K562 (cell line): ENCODE data around the gene AP3B1.

Experiments used
- CREB1 ChIP-seq, 2 experiments: sonication (generic) in 1 of 2; formaldehyde crosslinking in 1 of 2; IDR thresholded peaks; 2 replicates each; pipeline versions ENCODE4 v1.6.1 to v1.8.0; 2012 to 2022; ENCODE audit warnings: inconsistent platforms in 1 of 2, mild to moderate bottlenecking in 1 of 2, missing genetic modification reagents in 1 of 2, moderate library complexity in 1 of 2
- TSHZ1 ChIP-seq: fragments of 250-450 bp; sonication (Bioruptor Pico); IDR thresholded peaks from 2 replicates; pipeline ENCODE4 v1.4.0; 2020; ENCODE audit warnings: mild to moderate bottlenecking, moderate library complexity
- TF ChIP-seq, protein P1 (sequence below), 3 experiments: IDR thresholded peaks in 2 of 3; conservative IDR thresholded peaks in 1 of 3; 2 replicates each; pipeline ENCODE4 v1.5.1; 2011 to 2012; ENCODE audit warnings: low read length in 3 of 3, mild to moderate bottlenecking in 3 of 3, control low read depth in 2 of 3, improper control_type of control experiment in 1 of 3, inconsistent platforms in 1 of 3, low read depth in 1 of 3, mixed read lengths in 1 of 3, moderate library complexity in 1 of 3; ENCODE audit not compliant: insufficient read depth in 2 of 3
- TF ChIP-seq, protein P2 (sequence below): sonication (generic); formaldehyde crosslinking; IDR thresholded peaks from 2 replicates; pipeline ENCODE4 v1.8.0; 2022; ENCODE audit warnings: mild to moderate bottlenecking, missing genetic modification reagents

DNA sequence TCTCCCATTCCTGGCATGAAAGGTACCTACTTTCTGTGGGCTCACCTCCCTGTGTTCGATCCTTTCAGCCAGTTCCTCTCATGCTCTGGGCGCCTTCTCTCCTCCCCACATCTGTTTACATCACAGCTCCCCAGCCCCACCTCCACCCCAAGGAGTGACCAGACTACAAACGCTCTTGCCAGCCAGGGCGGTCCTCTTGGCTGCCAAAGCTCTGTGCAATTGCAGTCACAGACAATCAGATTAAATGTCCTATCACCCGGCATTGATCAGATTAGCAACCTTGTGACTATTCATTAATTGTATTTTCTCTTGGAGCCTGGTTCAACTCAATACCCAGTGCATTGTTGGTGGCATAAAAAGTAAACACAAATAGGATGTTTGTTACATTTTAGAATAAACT, 307.2 kb downstream of the AP3B1 start:
- TF ChIP-seq TSHZ1 (CRISPR knock-in tag) (no peak), CREB1 (IDR thresholded peaks at IDR 0.05) (no peak), CREB1 (CRISPR knock-in tag; IDR thresholded peaks at IDR 0.05) (no peak)
- TF ChIP-seq, protein P1, sequence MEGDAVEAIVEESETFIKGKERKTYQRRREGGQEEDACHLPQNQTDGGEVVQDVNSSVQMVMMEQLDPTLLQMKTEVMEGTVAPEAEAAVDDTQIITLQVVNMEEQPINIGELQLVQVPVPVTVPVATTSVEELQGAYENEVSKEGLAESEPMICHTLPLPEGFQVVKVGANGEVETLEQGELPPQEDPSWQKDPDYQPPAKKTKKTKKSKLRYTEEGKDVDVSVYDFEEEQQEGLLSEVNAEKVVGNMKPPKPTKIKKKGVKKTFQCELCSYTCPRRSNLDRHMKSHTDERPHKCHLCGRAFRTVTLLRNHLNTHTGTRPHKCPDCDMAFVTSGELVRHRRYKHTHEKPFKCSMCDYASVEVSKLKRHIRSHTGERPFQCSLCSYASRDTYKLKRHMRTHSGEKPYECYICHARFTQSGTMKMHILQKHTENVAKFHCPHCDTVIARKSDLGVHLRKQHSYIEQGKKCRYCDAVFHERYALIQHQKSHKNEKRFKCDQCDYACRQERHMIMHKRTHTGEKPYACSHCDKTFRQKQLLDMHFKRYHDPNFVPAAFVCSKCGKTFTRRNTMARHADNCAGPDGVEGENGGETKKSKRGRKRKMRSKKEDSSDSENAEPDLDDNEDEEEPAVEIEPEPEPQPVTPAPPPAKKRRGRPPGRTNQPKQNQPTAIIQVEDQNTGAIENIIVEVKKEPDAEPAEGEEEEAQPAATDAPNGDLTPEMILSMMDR (IDR thresholded peaks at IDR 0.05 in 2 of 3, conservative IDR thresholded peaks at IDR 0.05 in 1 of 3; ENCODE audit: insufficient read depth in 2 of 3, low read depth in 1 of 3, low read length in 3 of 3): no peak
- TF ChIP-seq, protein P2, sequence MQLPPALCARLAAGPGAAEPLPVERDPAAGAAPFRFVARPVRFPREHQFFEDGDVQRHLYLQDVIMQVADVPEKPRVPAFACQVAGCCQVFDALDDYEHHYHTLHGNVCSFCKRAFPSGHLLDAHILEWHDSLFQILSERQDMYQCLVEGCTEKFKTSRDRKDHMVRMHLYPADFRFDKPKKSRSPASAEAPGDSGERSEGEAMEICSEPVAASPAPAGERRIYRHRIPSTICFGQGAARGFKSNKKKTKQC (CRISPR knock-in tag): no peak
